ENCODE measurements around the gene ALAS1.
"Not testable (repeated sequence)": the region's sequence is repeated elsewhere in the genome, so short reads cannot be mapped to it uniquely, and the experiment has no call there.

The ALAS1 gene

GRCh38 chr3:52177701-52178042 is 20.3 kb upstream of the ALAS1 start:
- no peaks in the 10 kb centered on the region for H3K4me1 ChIP-seq (ENCODE audit: control insufficient read depth, insufficient read depth, low read length)
- no peak overlapping the region for H3K4me3 ChIP-seq (ENCODE audit: low read length in 2 of 2)
- no peaks in the 10 kb centered on the region for H3K9me3 ChIP-seq (ENCODE audit: control insufficient read depth in 2 of 2, low read length in 2 of 2)
- no peaks in the 10 kb centered on the region for H3K27me3 ChIP-seq (ENCODE audit: control insufficient read depth in 1 of 2, insufficient read depth in 2 of 2, low read length in 2 of 2)
- H3K36me3 ChIP-seq (ENCODE audit: control insufficient read depth in 2 of 2, insufficient read depth in 2 of 2, low read length in 2 of 2): no peaks in the 10 kb centered on the region
- H3K9ac ChIP-seq (ENCODE audit: low read length in 2 of 2): no peak overlapping the region
- H3K27ac ChIP-seq (ENCODE audit: low read length): no peak overlapping the region

DNA sequence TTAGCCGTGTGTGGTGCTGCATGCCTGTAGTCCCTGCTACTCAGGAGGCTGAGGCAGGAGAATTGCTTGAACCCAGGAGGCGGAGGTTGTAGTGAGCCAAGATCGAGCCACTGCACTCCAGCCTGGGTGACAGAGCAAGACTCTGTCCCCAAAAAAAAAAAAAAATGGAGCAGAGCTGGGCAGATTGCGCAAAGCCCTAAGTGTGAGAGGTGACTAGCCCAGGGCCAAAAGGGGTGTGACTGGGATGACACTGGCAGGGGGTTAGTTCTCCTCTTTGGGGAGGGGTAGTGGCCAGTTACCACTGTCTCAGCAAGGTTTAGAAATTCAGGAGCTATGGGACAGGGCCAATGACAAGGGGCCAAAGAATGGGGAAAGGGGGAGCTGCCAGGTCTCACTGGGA is 19.8 kb upstream of the ALAS1 start:
- not testable (repeated sequence) for H3K9me3 ChIP-seq (ENCODE audit: control insufficient read depth in 2 of 2, low read length in 2 of 2); H3K27ac ChIP-seq (ENCODE audit: low read length); H3K4me3 ChIP-seq (ENCODE audit: low read length in 2 of 2); H3K27me3 ChIP-seq (ENCODE audit: control insufficient read depth in 1 of 2, insufficient read depth in 2 of 2, low read length in 2 of 2); H3K9ac ChIP-seq (ENCODE audit: low read length in 2 of 2); H3K36me3 ChIP-seq (ENCODE audit: control insufficient read depth in 2 of 2, insufficient read depth in 2 of 2, low read length in 2 of 2); H3K4me1 ChIP-seq (ENCODE audit: control insufficient read depth, insufficient read depth, low read length)

GRCh38 chr3:52178537-52178936 is 19.4 kb upstream of the ALAS1 start:
- Histone ChIP-seq H3K4me3 (ENCODE audit: low read length in 2 of 2) (no peak overlapping the region), H3K9me3 (ENCODE audit: control insufficient read depth in 2 of 2, low read length in 2 of 2) (no peaks in the 10 kb centered on the region), H3K36me3 (ENCODE audit: control insufficient read depth in 2 of 2, insufficient read depth in 2 of 2, low read length in 2 of 2) (no peaks in the 10 kb centered on the region), H3K9ac (ENCODE audit: low read length in 2 of 2) (no peak overlapping the region), H3K4me1 (ENCODE audit: control insufficient read depth, insufficient read depth, low read length) (no peaks in the 10 kb centered on the region), H3K27ac (ENCODE audit: low read length) (no peak overlapping the region), H3K27me3 (ENCODE audit: control insufficient read depth in 1 of 2, insufficient read depth in 2 of 2, low read length in 2 of 2) (no peaks in the 10 kb centered on the region)

DNA sequence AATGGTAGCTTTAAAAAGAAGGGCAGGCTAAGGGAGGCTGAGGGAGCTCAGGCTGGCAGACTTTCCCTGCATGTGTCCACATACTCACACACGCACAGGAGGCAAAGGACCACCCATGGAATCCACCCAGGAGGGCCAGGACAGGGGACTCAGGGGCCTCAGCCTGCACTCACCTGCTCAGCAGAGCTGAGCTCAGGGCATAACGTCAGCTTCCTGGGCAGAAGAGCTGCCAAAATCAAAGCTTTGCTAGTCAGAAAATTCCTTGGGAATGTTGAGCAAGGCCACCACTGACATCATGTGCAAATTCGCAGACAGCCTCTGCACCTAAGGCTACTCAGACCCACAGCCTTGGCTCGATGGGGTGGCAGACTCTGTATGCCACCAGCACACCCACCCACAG is 16.4 kb upstream of the ALAS1 start:
- no peak overlapping the region for H3K9ac ChIP-seq (ENCODE audit: low read length in 2 of 2)
- H3K27me3 ChIP-seq (ENCODE audit: control insufficient read depth in 1 of 2, insufficient read depth in 2 of 2, low read length in 2 of 2): no peaks in the 10 kb centered on the region
- no peaks in the 10 kb centered on the region for H3K4me1 ChIP-seq (ENCODE audit: control insufficient read depth, insufficient read depth, low read length)
- H3K27ac ChIP-seq (ENCODE audit: low read length): no peak overlapping the region
- no peaks in the 10 kb centered on the region for H3K36me3 ChIP-seq (ENCODE audit: control insufficient read depth in 2 of 2, insufficient read depth in 2 of 2, low read length in 2 of 2)
- H3K4me3 ChIP-seq (ENCODE audit: low read length in 2 of 2): no peak overlapping the region
- H3K9me3 ChIP-seq (ENCODE audit: control insufficient read depth in 2 of 2, low read length in 2 of 2): no peaks in the 10 kb centered on the region

DNA sequence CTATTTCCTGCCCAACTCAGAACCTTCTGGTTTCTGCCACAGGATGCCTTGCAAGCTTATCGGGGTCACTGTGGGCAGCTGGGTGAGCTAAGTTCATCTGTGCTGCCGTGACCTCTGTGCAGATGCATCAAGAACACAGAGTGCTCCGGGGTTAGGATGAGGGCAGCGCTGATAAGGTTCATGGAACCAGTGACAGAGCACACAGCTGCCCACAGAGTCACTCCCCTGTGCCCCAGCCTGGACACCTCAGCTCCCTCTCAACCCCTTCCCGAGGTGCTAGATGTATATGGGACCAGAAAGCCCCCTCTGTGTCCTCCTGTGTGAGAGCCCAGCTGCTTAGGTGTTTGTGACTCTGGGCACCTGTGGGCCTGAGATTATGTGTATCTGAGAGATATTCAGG is 15.8 kb upstream of the ALAS1 start:
- Histone ChIP-seq H3K4me3 (ENCODE audit: low read length in 2 of 2) (no peak overlapping the region), H3K27ac (ENCODE audit: low read length) (no peak overlapping the region), H3K9me3 (ENCODE audit: control insufficient read depth in 2 of 2, low read length in 2 of 2) (no peaks in the 10 kb centered on the region), H3K9ac (ENCODE audit: low read length in 2 of 2) (no peak overlapping the region), H3K4me1 (ENCODE audit: control insufficient read depth, insufficient read depth, low read length) (no peaks in the 10 kb centered on the region), H3K36me3 (ENCODE audit: control insufficient read depth in 2 of 2, insufficient read depth in 2 of 2, low read length in 2 of 2) (no peaks in the 10 kb centered on the region), H3K27me3 (ENCODE audit: control insufficient read depth in 1 of 2, insufficient read depth in 2 of 2, low read length in 2 of 2) (no peaks in the 10 kb centered on the region)

DNA sequence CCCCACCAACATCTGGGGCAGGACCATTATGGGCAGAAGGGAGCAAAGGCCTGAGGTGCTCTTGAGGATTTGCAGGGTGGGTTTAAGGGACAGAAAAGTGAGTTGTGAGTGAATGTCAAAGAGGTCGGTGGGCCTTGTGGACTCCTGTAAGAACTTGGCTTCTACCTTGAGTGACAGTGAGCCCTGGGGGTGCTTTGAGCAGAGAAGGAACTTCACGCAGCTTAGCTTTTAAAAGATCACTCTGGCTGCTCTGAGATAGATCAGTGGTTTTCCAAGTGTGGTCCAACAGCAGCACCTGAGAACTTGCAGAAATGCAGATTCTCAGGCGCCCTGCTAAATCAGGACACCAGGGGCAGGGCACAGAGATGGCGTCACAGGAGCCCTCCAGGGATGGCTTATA is 15.3 kb upstream of the ALAS1 start:
- Histone ChIP-seq H3K27ac (ENCODE audit: low read length) (no peak overlapping the region), H3K9ac (ENCODE audit: low read length in 2 of 2) (no peak overlapping the region), H3K9me3 (ENCODE audit: control insufficient read depth in 2 of 2, low read length in 2 of 2) (no peaks in the 10 kb centered on the region), H3K4me1 (ENCODE audit: control insufficient read depth, insufficient read depth, low read length) (no peaks in the 10 kb centered on the region), H3K27me3 (ENCODE audit: control insufficient read depth in 1 of 2, insufficient read depth in 2 of 2, low read length in 2 of 2) (no peaks in the 10 kb centered on the region), H3K4me3 (ENCODE audit: low read length in 2 of 2) (no peak overlapping the region), H3K36me3 (ENCODE audit: control insufficient read depth in 2 of 2, insufficient read depth in 2 of 2, low read length in 2 of 2) (no peaks in the 10 kb centered on the region)

GRCh38 chr3:52183786-52184445 is 14.0 kb upstream of the ALAS1 start:
- Histone ChIP-seq H3K27ac (ENCODE audit: low read length) (no peak overlapping the region), H3K9ac (ENCODE audit: low read length in 2 of 2) (no peak overlapping the region)

GRCh38 chr3:52184690-52185089 is 13.3 kb upstream of the ALAS1 start:
- no peaks in the 10 kb centered on the region for H3K9me3 ChIP-seq (ENCODE audit: control insufficient read depth in 2 of 2, low read length in 2 of 2)
- H3K36me3 ChIP-seq (ENCODE audit: control insufficient read depth in 2 of 2, insufficient read depth in 2 of 2, low read length in 2 of 2): no peaks in the 10 kb centered on the region
- peaks cover under 1% of the 10 kb centered on the region for H3K4me1 ChIP-seq (ENCODE audit: control insufficient read depth, insufficient read depth, low read length)
- no peaks in the 10 kb centered on the region for H3K27me3 ChIP-seq (ENCODE audit: control insufficient read depth in 1 of 2, insufficient read depth in 2 of 2, low read length in 2 of 2)
- H3K9ac ChIP-seq (ENCODE audit: low read length in 2 of 2): no peak overlapping the region
- no peak overlapping the region for H3K4me3 ChIP-seq (ENCODE audit: low read length in 2 of 2)
- no peak overlapping the region for H3K27ac ChIP-seq (ENCODE audit: low read length)

More at GRCh38 chr3:52183786-52184445, 14.0 kb upstream of the ALAS1 start:
- H3K27me3 ChIP-seq (ENCODE audit: control insufficient read depth in 1 of 2, insufficient read depth in 2 of 2, low read length in 2 of 2): no peaks in the 10 kb centered on the region
- no peaks in the 10 kb centered on the region for H3K4me1 ChIP-seq (ENCODE audit: control insufficient read depth, insufficient read depth, low read length)
- H3K4me3 ChIP-seq (ENCODE audit: low read length in 2 of 2): no peak overlapping the region
- H3K9me3 ChIP-seq (ENCODE audit: control insufficient read depth in 2 of 2, low read length in 2 of 2): no peaks in the 10 kb centered on the region
- no peaks in the 10 kb centered on the region for H3K36me3 ChIP-seq (ENCODE audit: control insufficient read depth in 2 of 2, insufficient read depth in 2 of 2, low read length in 2 of 2)

DNA sequence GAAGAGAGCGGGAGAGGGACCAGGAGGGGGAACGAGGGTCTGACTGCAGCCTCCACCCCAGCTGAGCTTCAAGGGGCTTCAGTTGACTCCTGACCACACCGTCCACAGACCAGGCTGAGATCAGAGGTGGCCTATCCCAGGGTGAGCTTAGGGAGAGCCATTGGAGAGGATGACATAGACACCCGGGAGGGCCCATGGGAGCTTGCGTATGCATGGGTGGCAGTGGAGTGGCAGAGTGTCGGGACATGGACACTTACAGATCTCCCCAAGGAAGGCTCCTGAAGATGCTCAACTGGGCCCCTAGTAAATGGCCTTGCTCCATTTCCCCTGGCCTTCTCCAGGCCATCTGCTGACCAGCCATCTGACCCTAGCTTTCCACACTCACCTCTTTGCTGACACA is 12.6 kb upstream of the ALAS1 start:
- Histone ChIP-seq H3K9ac (ENCODE audit: low read length in 2 of 2) (no peak overlapping the region), H3K27me3 (ENCODE audit: control insufficient read depth in 1 of 2, insufficient read depth in 2 of 2, low read length in 2 of 2) (no peaks in the 10 kb centered on the region), H3K36me3 (ENCODE audit: control insufficient read depth in 2 of 2, insufficient read depth in 2 of 2, low read length in 2 of 2) (no peaks in the 10 kb centered on the region), H3K4me3 (ENCODE audit: low read length in 2 of 2) (no peak overlapping the region), H3K27ac (ENCODE audit: low read length) (no peak overlapping the region), H3K9me3 (ENCODE audit: control insufficient read depth in 2 of 2, low read length in 2 of 2) (no peaks in the 10 kb centered on the region), H3K4me1 (ENCODE audit: control insufficient read depth, insufficient read depth, low read length) (peaks cover 7% of the 10 kb centered on the region)

- Histone ChIP-seq H3K4me1 (ENCODE audit: control insufficient read depth, insufficient read depth, low read length) (peaks cover 12% of the 10 kb centered on the region), H3K9me3 (ENCODE audit: control insufficient read depth in 2 of 2, low read length in 2 of 2) (no peaks in the 10 kb centered on the region), H3K4me3 (ENCODE audit: low read length in 2 of 2) (no peak overlapping the region), H3K27ac (ENCODE audit: low read length) (no peak overlapping the region), H3K9ac (ENCODE audit: low read length in 2 of 2) (no peak overlapping the region), H3K36me3 (ENCODE audit: control insufficient read depth in 2 of 2, insufficient read depth in 2 of 2, low read length in 2 of 2) (no peaks in the 10 kb centered on the region), H3K27me3 (ENCODE audit: control insufficient read depth in 1 of 2, insufficient read depth in 2 of 2, low read length in 2 of 2) (no peaks in the 10 kb centered on the region)
These were observed 12.1 kb upstream of the ALAS1 start for GRCh38 chr3:52185837-52186236.

- Histone ChIP-seq H3K9ac (ENCODE audit: low read length in 2 of 2) (no peak overlapping the region), H3K4me3 (ENCODE audit: low read length in 2 of 2) (no peak overlapping the region), H3K27ac (ENCODE audit: low read length) (no peak overlapping the region), H3K4me1 (ENCODE audit: control insufficient read depth, insufficient read depth, low read length) (peaks cover 16% of the 10 kb centered on the region), H3K36me3 (ENCODE audit: control insufficient read depth in 2 of 2, insufficient read depth in 2 of 2, low read length in 2 of 2) (no peaks in the 10 kb centered on the region), H3K27me3 (ENCODE audit: control insufficient read depth in 1 of 2, insufficient read depth in 2 of 2, low read length in 2 of 2) (no peaks in the 10 kb centered on the region), H3K9me3 (ENCODE audit: control insufficient read depth in 2 of 2, low read length in 2 of 2) (no peaks in the 10 kb centered on the region)
These were observed 11.2 kb upstream of the ALAS1 start for GRCh38 chr3:52186729-52187128.
